Fibroblast of skin of right quadriceps (primary cell): Measurements from ENCODE around the gene IQSEC3.

ENCODE experiments used
- DNase-seq: peaks from one replicate; pipeline ENCODE4 v3.0.0-alpha.2; 2013

Gene IQSEC3

DNA sequence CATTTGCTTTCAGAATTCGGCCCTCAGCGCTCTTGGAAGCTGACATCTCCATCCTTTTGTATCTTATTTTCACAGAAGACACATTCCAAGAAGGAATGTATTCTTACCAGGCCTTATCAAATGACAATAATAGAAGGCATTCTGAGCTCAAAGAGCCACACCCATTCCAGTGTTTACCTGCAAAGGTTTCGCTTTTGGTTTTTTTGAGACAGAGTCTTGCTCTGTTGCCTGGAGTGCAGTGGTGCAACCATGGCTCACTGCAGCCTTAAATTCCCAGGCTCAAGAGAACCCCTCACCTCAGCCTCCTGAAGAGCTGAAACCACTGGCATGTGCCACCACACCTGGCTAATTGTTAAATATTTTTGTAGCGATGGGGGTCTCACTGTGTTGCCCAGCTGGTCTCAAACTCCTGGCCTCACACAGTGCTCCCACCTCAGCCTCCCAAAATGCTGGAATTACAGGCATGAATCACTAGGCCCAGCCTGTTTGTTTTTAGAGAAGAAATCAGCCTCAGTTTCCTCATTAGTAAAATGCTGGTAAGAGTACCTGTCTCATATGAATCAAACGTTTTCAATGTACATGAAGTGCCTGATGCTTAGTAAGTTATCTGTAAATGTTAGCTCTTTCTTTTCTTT is 78.2 kb downstream of the IQSEC3 start:
- DNase-seq: no peak

- no peak for DNase-seq
Measured at GRCh38 chr12:145369-145960, 78.9 kb downstream of the IQSEC3 start.

DNA sequence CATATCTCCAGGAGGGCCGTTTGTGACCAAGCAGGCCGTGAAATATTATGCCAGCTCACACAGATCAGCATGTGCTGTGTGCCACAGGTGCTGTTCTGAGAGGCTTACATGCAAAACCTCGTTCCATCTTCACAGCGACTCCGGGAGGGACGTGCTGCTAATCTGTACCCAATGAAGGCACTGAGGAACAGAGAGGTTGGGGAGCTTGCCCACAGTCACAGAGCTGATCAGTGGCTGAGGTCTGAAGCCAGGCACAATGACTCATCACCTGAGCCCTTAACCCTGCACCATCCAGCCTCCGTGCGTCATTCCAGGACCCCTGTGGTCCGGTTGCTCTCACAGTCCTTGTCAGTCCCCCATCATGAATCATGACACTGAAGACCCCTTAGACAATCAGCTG is 80.7 kb downstream of the IQSEC3 start:
- DNase-seq: no peak

DNA sequence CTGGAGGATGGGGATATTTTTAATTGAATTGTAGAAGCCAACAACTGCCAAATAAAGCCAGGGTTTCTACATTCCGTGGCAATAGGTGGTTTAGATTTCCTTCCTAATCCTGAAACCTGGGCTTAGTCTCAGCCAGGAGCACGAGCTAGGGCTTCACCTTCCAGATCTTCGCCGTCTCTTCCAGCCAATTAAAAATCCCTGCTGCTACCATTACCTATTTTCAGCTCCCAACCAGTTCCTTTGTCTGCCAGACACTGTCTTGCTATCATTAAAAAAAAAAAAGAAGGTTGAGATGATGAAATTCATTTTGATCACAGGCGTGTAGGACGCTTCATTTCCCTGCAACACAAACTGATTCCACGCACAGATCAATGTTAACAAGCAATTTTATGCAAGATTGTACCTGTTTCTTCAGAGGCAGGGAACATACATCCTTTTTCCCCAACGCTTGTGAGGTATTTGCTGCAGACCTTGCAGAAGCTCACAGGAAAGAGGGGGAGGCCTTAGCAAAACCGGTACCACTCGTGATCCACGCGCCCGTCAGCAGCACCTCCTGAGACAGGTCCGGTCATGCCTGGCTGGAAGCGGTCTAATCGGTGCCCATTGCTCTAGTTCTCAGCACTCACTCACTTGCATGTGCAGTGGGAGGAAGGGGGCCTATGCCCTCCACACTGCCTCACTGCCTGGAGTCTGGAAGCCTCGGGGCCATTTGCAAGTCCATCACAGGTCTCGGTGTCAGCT is 82.3 kb downstream of the IQSEC3 start:
- no peak for DNase-seq

GRCh38 chr12:151579-151978 is 85.0 kb downstream of the IQSEC3 start:
- DNase-seq: no peak

- DNase-seq: no peak
Measured at GRCh38 chr12:152440-152839, 85.9 kb downstream of the IQSEC3 start.

- DNase-seq: peak; percentile 39
Measured at GRCh38 chr12:153080-153746, 86.6 kb downstream of the IQSEC3 start.

DNA sequence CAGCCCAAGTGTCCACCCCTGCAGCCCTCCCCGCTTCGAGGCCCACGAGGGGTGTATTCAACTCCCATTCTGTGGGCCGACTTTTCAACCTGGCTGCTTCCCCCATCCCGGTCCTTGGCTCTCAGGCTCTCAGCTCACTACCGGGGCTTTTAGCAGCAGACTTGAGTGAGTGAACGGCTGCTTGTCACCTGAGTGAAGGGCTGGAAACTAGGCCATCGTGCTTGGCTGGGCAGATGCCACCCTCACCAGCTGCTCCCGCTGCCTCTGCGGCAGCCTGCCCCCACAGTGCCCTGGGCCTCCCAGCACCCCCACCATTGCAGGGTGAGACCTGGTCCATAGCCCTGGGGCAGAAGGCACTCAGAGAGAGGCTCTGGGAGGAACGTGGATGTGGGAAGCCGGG is 87.5 kb downstream of the IQSEC3 start:
- no peak for DNase-seq

- DNase-seq: no peak
Measured at GRCh38 chr12:155006-155405, 88.4 kb downstream of the IQSEC3 start.

DNA sequence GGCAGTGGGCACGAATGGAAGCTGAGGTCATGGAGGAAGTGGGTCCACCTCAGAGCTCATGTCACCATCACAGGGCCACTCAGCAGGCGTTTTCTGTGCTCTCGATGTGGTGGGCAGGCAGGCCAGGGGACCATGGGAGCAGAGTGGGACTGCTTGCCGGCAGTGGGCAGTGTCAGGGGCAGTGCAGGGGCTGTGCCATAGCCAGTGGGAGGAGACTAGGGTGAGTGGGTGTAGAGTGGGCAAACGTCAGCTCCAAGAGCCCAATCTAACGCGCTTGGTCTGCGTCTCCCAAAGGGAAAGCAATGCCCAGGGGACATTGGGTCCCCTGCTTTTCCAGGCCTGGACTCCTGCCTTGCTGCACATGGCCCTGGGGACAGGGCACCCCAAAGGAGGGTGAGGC is 89.1 kb downstream of the IQSEC3 start:
- no peak for DNase-seq

- DNase-seq: no peak
Measured at GRCh38 chr12:156945-157344, 90.4 kb downstream of the IQSEC3 start.

- DNase-seq: no peak
Measured at GRCh38 chr12:157644-158043, 91.1 kb downstream of the IQSEC3 start.

GRCh38 chr12:159156-159782 is 92.7 kb downstream of the IQSEC3 start:
- no peak for DNase-seq

DNA sequence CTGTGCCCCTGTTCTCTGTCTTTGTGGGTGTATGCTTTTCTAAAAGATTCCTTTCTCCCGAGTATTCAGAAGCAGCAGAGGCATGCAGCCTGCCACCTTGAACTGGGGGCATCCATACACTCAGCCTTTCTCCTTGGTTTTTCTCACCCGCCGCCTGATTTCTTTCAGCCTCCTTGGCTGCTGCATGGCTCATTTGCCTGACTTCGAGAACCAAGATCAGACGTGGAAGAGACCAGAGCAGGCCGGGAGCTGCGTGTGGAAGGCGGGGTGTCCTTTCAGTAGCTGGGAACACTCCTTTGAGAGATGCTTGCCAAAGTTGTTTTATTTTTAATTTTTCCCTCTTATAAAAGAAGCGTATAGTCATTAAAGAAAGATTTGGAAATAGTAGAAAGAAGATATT is 94.3 kb downstream of the IQSEC3 start:
- no peak for DNase-seq

DNA sequence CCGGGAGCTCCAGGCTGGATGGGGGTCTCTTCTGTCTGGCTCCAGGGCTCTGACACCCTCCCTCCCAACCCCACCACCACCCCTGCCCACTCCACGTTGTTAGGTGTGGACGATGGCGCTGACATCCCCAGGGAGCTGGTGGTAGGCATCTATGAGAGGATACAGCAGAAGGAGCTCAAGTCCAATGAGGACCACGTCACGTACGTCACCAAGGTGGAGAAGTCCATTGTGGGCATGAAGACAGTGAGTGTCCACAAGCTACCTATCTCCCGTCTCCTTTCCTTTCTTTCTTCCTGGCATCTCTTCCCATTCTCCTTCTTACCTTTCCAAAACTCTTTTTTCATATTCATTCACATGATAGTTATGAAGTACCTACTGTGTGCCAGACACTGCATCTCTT is 95.3 kb downstream of the IQSEC3 start:
- DNase-seq: no peak

DNA sequence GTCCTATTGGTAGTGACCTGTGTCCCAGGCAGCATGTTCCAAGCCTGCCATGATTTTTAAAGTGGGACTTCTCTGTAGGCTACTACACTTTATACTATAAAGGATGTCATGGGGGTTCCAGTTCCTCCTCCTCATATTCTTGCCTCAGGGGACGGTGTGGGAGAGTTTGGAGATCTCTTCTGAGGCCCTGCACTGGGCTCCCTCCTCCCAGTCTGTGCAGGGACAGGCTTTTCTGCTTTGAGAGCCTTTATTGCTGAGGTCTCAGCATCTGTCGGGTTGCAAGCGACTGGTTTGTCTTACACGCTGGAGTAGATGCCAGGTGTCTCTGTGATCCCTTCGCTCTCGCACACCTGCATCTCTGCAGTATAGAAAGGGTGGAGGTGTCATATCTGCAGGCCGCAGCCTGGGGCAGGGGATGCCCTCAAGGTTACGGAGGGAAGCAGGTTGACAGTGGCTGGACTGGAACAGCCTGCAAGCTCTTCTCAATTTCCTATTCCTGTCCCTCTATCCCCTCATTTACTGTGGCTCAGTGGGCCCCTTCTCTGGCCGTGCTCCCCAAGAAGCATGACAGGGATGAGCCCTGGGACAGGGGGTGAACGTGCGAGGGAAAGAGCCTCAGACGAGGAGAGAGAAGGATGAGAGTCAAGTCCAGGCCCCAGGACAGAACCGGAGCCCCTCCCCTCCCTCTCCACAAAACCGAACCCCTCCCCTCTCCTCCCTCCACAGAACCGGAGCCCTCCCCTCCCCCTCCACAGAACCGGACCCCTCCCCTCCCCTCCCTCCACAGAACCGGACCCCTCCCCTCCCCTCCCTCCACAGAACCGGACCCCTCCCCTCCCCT is 96.1 kb downstream of the IQSEC3 start:
- DNase-seq: no peak

- DNase-seq: no peak
Measured at GRCh38 chr12:163406-163986, 96.9 kb downstream of the IQSEC3 start.

GRCh38 chr12:164207-164606 is 97.6 kb downstream of the IQSEC3 start:
- DNase-seq: no peak

GRCh38 chr12:165862-166368 is 99.3 kb downstream of the IQSEC3 start:
- no peak for DNase-seq

DNA sequence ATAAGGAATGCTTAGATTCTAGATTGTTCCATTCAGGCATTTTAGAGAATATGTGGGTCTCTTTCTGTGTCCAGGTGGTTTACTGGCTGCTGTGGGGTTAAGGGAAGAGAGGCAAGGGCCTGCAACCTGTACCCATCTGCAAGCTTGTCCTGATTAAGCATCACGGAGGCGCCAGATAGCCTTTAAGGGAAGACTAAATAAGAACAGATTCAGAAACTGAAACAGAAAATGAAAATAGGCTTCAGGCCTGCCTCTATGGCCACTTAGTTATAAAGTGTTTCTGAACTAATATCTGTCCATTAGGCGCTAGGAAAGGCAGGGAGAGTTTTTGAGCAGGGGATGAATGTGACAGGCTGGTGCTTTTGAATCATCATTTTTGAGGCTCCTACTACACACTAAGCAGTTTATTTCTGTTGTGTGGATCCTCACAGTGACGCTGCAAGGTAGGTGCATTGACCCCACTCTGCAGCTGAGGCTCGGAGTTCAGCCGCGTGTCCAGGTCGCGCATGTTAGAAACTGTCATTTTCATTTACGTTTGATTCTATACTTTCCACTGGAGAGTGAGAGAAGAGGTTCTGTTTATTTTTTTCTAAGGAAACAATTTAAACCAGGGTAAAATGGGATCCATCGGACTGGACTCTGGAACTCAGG is 100.0 kb downstream of the IQSEC3 start:
- no peak for DNase-seq

GRCh38 chr12:167959-168600 is 101.5 kb downstream of the IQSEC3 start:
- DNase-seq: no peak
